IPS DF 4.7 (cell line): ENCODE measurements around the gene HOXD4.

Experiments used
- DNase-seq: peaks from one replicate; pipeline ENCODE4 v3.0.0-alpha.2; 2013; ENCODE audit warnings: low spot score; ENCODE audit errors: extremely low read depth

Gene HOXD4

DNA sequence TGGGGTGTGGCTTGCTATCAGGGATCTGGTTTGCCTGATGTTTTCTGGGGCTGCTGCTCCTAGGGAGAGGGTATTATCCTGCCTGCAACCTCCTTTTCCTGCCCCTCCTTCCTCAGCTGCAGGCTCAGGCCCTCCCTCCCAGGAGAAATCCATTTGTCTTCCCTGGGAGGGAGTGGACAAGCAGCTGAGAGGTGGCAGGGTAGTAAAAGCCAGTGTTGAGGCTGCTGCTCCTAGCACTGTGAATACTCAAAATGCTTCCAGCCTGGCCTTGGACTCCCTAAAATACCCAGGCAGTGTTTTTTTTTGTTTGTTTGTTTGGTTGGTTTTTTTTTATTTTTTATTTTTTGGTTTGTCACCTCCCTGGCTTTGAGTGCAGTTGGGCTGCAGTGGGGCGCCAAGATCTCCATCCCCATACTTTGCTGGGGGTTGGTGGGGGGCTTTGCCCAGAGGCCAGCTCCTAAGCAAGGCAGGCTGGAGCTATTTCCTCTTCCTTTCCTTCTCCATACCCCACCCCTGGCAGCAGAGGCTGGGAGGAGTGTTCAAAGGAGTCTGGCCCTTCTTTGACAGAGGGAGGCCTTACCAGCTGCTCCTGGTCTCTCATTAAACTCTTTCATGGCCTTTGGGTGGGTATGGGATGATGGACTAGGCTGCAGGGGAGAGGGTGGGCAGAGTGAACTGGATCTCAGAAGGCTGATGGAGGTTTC, 19.4 kb downstream of the HOXD4 start:
- no peak for DNase-seq

DNA sequence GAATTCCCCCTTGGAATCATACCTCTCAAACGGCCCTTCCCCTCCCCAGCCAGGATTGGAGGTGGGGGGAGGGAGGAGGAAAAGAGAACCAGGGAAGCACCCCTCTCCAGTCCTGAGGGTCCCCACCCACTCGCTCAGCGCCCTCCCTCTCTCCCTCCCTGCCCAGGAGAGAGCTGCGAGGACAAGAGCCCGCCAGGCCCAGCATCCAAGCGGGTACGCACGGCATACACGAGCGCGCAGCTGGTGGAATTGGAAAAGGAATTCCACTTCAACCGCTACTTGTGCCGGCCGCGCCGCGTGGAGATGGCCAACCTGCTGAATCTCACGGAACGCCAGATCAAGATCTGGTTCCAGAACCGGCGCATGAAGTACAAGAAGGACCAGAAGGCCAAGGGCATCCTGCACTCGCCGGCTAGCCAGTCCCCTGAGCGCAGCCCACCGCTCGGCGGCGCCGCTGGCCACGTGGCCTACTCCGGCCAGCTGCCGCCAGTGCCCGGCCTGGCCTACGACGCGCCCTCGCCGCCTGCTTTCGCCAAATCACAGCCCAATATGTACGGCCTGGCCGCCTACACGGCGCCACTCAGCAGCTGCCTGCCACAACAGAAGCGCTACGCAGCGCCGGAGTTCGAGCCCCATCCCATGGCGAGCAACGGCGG, 20.1 kb downstream of the HOXD4 start:
- no peak for DNase-seq

DNA sequence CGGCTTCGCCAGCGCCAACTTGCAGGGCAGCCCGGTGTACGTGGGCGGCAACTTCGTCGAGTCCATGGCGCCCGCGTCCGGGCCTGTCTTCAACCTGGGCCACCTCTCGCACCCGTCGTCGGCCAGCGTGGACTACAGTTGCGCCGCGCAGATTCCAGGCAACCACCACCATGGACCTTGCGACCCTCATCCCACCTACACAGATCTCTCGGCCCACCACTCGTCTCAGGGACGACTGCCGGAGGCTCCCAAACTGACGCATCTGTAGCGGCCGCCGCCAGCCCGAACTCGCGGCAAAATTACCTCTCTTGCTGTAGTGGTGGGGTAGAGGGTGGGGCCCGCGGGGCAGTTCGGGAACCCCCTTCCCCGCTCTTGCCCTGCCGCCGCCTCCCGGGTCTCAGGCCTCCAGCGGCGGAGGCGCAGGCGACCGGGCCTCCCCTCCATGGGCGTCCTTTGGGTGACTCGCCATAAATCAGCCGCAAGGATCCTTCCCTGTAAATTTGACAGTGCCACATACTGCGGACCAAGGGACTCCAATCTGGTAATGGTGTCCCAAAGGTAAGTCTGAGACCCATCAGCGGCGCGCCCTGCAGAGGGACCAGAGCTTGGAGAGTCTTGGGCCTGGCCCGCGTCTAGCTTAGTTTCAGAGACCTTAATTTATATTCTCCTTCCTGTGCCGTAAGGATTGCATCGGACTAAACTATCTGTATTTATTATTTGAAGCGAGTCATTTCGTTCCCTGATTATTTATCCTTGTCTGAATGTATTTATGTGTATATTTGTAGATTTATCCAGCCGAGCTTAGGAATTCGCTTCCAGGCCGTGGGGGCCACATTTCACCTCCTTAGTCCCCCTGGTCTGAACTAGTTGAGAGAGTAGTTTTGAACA, 20.9 kb downstream of the HOXD4 start:
- DNase-seq = no peak

DNA sequence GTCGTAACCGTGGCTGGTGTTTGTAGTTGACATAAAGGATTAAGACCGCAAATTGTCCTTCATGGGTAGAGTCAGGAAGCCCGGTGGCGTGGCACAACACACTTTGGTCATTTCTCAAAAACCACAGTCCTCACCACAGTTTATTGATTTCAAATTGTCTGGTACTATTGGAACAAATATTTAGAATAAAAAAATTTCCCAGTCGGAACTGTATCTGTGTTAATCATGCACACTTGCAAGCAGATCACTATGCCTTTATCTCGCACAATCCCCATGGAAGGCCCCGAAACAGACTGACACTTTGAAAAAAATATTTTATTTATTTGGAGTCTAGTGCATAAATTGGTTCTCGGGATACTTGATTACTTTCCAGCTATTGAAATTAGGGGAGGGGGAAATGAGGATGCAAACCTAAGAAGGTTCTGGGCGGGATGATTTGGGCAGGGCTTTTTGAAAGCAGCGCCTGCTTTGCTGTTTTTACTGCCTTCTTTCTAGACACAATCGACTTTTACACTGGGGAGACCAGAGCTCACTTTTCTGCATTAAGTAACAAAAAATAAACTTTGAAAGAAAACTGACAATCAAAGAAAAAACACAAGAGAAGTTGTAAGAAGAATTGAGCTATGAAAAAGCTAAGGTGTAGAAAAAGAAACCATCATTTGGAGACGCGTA, 21.7 kb downstream of the HOXD4 start:
- DNase-seq = no peak

DNA sequence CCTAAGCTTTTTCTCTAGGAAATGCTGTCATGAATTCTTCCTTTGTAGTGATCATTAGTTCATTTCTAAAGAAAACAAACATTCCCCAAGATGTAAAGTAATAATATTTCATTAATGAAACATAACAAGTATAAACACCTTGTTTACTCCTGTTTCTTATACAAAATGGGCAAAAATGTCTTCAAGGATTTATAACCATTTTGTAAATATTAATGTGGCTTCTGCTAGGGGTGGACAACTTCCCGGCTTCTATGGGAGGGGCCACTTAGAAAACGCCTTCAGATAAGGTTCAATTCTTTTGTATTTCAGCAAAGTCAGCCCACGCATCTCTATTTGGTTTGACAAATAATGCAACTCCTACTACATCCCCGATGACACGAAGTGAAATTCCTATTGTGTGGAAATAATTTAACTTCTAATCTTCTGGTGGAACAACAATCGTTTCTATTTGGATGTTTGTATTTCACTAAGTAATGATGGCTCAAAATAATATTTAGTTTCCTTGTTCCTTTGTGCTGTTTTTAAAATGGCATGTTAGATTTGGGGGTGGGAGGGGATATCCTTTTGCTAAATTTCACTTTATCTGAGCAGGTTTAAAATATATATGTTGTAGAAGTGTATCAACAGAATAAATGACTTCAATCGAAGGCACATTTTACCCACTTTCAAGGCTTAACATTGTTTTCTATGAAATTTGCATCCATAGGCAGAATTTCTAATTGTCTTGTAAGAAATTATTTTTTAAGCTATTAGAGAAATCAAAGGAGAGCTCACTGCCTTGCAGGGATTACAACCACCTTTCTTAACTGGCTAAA, 22.4 kb downstream of the HOXD4 start:
- DNase-seq = no peak

DNA sequence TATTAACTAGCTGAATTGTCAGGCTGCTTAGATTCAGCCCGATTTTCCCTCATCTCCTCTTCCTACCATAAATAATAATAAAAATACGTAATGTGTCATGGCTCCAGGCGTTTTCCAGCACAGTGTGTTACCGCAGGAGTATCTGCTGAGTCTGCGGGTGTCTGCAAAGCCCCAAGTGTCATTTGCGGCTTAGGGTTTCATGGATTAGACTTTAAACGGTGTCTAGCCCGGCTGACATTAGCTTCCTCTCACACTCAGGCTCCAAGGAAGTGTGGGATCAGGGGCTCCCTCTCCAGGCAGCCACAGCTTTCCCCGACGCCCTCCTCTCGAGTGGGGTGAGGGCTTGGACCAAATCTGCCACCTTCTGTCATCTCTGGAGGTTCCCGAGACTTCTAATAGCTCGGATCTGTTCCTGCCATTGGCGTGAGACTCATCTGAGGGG, 23.1 kb downstream of the HOXD4 start:
- no peak for DNase-seq

DNA sequence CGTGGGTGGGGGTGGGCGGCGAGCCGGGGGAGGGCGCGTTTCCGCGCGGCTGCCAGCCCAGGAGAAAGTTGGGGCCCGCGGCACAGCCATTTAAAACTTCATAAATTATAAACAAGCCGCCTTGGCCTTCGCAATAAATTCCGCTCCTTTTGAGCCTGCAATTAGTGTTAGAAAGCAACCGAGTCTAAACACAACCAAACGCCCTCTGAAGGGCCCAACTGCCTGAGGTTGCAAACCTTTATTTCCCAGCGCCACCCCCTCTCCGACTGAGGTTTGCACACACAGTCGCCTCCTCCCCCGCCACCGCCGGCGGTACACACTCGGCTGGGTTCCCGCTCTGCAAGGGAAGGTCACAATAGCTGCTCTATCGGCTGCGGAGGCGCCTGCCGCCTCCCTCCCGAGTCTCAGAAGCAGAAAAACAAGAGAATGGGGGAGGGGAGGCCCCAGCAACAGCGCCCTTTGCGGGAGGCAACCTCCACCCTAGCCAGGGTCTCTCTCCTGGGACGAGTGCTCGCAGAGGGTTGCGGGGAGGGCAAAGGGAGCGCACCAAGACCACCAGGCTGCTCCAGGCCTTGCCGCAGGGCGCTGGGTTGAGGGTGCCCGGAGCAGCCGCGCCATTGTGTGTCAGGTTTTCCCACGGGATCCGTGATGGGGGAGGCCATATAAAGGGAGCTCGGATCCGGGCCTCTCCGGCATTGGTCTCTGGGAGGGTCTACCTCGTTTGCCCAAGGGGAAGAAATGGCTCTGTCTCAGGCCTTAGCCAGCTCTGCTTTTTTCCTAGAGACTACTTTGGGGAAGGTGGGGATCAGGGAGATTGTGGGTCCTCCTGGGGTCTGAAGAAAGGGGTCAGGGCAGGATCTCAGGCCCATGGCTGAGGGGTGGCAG, 23.7 kb downstream of the HOXD4 start:
- DNase-seq = no peak

DNA sequence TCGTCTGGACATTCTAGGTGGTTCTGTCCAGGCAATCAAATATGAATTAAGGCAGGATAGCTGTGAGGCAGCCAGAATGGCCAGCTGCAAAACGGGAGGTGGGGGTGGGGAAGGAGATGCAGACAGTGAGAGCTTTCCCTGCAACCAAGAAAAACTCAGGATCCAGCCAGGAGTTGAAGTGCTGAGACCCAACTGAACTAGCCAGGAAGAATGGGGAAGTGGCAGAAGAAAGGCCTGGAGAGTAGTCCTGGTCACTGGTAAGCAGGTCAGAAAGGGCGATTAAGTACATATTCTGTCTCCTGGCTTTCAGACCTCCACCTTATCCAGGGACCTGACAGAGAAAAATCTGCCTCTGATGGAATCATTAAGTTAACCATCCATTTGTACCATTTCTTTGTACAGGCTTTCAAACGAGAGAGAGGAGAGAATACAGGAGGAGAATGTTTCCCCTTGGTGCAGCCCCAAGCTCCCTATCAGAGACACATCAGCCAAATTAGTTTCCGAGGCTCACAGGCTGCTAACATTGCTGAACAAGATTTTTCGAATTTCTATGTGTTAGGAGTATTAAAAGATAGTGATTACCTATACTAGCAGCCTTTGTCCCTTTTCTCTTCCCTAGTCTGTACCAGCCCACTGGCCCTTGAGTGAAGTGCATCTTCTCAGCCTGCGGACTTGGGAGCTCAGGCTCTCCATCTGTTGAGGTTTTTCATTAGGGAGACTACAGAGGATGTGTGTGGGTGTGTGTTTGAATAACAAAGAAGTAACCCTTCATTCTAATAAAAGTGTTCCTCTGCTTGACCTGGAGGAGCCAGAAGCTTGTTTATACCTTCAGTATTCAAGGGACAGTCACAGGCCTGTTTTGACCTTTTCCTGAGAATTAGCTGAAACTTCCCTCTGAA, 24.6 kb downstream of the HOXD4 start:
- DNase-seq = no peak

DNA sequence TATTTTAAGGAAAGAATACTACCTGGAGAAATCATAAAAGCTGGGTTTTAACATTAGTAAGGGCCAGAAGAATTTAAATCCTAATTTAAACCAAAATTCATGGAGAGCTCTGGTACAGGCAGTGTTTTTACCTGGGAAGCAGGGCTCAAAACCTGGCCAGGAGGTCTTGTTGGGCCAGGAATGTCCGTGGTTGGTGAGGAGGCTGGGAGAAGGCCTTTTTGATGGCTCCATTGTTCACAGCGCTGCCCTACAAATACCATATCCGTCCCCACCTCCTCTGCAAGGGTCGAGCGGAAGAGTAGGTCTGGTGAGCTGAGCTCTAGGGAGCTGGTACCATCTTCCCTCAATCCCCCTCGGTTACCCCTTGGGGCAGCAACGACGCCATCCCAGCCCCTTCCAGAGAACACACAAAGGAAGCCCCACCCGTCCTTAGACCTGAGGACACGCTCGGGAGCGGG, 26.3 kb downstream of the HOXD4 start:
- no peak for DNase-seq

DNA sequence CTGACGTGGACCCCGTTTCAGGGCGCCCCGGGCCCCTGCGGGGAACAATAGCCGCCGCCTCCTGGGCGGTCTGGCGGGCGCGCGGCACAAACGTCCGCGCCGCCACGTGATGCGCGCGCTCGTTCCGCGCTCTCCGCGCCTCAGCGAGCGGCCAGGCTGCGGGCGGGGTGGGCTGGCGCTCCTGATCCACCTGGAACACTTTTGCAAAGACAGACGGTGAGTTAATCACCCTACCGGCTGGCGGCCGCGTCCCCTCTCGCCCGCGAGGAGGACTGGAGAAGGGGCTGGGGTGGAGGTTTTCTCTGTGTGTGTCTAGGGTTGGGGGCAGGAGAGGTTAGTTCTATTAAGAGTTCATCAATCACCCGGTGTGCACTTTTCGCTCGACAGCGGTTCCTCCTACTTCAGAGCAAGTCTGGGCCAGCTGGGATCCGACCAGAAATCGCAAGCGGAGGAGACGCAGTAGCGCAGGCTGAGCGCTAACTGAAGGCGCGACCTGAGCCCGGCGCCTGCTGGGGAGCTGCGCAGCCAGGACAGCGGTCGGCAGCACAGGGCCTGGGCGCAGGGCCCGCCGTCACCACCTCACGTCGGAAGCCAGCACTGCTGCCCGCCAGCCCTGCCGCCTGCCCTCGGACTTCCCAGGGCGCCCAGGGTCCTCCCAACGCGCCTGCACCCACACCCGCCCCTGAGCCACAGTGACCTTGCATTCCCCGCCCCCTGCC, 26.8 kb downstream of the HOXD4 start:
- no peak for DNase-seq

DNA sequence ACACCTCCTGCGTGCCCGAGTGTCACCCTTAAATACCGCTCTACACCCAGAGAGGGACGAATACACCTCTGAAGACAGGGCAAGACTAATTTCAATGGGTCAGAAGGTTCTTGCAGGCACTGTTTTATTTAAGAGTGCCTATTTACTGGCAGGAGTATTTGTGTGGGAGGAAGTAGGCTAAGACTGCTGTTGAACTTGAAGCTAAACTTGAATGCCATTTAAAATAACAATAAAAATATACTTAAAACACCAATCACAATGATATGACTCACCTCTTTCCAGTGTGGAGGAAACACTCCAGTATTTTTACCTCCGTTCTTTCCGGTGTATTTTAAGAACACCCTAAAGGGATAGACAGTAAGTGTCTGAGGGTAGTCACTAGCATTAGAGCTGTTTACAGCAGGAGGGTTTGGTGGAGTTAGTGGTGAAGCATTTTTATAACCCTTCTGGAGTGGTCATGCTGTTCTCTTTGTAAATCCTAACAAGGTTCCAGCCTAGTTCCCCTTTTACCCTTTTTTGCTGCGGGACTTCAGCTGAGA, 27.5 kb downstream of the HOXD4 start:
- DNase-seq = no peak

DNA sequence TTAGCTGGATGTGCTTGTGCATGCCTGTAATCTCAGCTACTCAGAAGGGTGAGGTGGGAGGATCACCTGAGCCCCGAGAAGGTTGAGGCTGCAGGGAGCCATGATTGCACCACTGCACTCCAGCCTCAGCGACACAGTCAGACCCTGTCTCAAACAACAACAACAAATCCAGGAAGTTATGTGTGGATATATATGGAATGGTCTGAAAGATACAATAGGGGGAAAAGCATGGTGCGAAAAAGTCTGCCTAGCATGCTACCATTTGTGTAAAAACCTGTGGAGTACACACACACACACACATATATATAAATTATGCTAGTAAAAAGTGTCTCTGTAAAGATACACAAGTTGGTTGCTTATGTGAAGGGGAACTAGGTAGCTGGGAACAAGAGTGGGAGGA, 30.2 kb downstream of the HOXD4 start:
- DNase-seq = no peak

DNA sequence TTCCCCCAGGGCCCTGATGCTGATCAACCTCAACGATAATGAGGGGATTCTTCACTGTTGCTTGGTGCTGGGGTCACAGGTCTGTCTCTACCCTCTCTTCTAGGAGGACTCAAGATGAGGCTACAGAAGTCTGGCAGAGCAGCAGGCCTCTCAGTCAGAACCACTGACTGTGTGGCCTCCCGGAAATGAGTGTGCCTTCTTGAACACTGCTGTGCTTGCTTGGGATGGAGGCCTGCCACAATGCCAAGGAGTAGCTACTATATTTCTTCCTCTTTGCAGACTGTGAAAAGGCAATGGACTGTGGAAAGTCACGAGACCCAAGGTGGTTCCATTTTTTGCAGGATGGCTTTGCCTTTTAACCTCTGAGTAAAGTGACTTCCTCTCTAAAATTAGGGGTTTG, 31.3 kb downstream of the HOXD4 start:
- DNase-seq = no peak

DNA sequence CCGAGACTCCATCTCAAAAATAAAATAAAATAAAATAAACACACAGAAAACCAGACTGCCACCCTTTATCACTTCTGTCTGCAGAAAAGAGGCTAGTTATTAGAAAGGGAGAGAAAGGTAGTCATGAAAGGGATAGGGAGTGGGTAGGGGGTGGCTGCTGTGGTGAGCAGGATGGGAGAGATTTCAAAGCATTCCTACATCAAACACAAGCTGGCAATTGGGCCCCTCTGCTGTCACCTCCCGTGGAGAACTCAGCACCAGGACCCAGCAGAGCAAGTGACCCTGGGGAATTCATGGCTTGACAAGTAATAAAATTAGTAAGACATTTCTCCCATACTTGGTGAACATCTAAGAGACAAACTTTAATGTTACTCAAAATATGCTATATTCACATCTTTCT, 33.4 kb downstream of the HOXD4 start:
- DNase-seq = no peak

DNA sequence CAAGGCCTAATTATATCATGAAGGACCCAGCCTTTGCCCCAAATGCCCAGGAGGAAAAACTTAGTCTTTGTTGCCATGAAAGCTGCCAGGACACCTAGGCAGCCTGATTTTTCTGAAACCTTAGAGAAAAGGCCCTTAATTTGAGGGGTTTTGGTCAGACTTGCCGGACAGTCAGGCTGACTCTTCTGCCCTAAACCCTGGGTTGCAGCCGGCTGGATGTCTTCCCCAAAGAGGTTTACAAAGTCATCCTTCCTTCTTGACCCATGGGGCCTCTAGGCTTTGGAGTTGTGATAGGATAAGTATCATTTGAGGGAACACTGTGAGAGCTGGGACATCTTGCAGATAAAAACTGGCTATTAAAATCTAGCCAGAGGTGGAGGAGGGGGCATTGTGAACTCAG, 34.7 kb downstream of the HOXD4 start:
- no peak for DNase-seq

DNA sequence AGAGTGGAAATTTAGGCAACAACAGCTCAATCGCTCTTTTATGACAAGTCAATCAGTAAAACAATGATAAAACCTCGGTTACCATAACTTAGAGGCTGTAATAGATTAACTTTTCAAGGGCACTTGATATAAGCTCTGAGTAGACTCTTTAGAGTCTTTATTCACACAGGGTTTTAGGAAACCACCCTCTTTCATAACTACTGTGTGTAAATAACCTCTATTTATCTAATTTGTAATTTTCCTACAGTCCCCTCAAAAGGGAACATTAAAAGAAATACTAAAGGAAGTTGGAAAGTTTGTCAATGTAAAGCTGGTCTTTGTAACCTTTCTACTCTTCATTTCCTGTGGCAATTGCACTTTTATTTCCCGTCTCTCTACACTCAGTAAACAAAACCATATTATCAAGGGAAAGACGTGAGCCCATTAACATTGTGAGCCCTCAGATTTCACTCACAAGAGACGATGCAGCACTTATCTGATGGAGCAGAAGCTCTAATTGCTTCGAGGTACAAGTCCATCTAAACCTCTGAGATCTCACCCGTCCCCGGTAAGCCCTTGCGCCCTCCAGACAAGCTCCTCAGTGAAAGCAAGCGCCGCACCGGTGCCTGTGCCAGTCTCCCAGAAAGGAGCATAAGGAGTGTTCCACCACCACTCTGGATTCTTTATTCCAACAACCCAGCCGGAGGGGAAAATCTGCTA, 36.0 kb downstream of the HOXD4 start:
- DNase-seq = no peak
